GM19468 (cell line): Measurements from ENCODE around the gene ANKRD11.
"Not testable (repeated sequence)": the region's sequence is repeated elsewhere in the genome, so short reads cannot be mapped to it uniquely, and the experiment has no call there.

ENCODE experiments used
- ATAC-seq: cut with Tn5 transposase; IDR thresholded peaks from one replicate; pipeline ENCODE4 v1.9.1; 2021; ENCODE audit warnings: mild to moderate bottlenecking, moderate library complexity, moderate number of reproducible peaks; ENCODE audit not compliant: unreplicated experiment; ENCODE audit errors: extremely low read depth

The ANKRD11 gene

DNA sequence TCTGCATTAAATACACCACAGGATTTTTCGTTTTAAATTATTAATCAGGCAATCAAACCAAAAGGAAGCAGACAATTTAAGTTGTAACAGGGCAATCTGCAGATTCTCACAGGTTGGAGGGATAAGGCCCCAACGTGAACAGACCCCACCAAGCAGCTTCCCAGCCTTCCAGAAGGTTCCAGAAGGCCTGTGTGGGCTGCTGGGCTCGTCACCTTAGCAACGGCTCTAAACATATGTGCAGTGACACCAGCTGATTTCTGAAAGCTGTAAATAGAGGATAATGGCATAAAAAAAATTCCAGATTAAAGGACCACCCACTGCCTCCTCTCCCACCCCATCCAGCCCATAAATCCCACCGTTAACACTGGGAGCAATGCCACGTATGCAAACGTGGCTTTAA lies 149.1 kb downstream of the ANKRD11 start:
- no peak for ATAC-seq

DNA sequence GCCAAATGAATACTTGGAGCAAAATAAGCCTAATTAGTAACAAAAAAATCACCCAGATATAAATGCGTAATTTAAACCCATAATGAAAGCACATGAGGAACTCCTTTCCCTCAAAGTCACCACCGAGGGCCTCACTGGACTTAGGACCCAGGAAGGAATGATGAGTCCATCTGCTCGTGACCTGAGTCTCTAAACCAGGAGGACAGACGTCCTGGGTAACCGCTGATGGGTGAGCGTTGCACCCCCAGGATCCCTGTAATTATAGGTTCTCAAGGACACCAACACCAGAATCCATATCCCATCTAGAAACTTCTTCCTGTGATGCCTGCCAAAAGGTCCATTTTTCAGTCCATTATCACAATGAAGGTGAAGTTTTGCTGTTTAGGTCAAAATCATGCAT lies 151.5 kb downstream of the ANKRD11 start:
- no peak for ATAC-seq

DNA sequence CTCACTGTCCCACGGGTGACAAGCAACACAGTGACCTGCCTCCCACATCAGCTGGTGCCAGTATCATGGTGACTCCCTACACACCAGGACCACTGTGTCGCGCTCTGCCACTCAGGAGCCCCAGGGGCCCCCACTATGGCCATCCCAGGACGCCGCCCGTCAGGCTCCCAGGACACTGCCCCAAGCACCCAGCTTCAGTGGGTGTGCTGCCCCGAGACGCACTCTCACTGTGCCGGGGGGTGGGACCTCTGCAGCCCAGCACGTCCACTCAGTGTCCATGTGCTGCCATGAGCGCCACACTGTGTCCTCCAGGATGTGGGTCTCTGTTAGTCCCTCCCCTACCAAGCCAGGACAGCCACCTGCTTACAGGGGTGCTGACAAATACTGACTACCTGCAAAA lies 152.4 kb downstream of the ANKRD11 start:
- ATAC-seq = no peak

GRCh38 chr16:89335803-89336485 lies 154.4 kb downstream of the ANKRD11 start:
- no peak for ATAC-seq

DNA sequence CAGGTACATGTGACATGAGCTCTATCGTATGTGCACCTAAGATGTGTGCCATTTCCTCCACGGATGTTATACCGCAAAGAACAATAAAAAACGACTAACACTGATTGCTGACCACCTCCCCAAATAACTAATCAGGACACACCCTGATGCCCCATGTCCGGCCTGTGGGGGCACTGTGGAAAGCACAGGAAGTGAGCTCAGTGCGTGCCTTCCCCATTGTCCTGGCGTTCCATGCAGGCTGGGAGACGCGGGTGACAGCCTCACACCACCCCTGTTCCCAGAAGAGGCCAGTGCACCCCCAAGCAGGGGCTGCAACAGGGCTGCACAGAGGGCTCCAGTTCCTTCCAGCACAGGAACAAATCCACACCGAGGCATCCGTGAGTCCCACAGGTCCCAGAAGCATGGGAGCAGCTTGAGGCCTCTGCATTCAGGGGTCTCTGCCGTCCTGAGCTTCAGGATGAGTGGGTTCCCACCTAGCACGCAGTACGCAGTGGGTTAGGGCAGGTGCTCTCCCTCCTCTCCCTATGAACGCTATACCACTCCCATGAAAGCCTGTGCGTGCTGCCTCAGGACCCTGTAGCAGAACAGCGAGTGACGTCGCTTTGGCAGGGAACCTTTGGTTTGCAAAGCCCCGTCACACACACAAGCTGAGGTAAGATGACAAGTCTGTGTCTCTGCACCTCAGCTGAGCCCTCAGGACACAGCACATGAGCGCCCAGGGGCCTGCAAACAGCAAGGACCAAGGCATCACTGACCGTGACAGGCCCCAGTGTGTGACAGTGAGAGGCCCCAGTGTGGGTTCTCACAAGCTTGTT lies 155.2 kb downstream of the ANKRD11 start:
- ATAC-seq = no peak

DNA sequence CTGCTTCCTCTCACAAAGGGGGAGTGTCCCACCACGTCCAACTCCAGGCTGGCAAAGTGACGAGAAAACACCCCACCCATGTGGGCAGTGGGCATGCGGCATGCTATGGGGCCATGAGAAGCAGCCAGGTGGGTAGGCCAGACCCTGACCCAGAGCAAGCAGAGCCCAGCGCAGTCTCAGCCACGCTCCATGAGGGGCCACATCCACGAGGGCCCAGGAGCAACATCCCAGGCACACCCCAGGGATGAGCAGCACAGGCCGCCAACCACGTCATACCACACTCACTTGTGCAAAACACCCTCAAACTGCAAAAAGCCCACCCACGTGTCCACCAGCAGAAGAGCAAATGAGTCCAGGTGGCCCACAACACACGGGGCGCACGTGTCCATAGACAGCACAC lies 155.9 kb downstream of the ANKRD11 start:
- ATAC-seq = no peak

GRCh38 chr16:89334050-89334449 lies 156.3 kb downstream of the ANKRD11 start:
- ATAC-seq = no peak

GRCh38 chr16:89333401-89334001 lies 156.9 kb downstream of the ANKRD11 start:
- ATAC-seq = not testable (repeated sequence)

GRCh38 chr16:89332902-89333245 lies 157.5 kb downstream of the ANKRD11 start:
- no peak for ATAC-seq

- no peak for ATAC-seq
Measured at GRCh38 chr16:89332243-89332901, 158.0 kb downstream of the ANKRD11 start.

DNA sequence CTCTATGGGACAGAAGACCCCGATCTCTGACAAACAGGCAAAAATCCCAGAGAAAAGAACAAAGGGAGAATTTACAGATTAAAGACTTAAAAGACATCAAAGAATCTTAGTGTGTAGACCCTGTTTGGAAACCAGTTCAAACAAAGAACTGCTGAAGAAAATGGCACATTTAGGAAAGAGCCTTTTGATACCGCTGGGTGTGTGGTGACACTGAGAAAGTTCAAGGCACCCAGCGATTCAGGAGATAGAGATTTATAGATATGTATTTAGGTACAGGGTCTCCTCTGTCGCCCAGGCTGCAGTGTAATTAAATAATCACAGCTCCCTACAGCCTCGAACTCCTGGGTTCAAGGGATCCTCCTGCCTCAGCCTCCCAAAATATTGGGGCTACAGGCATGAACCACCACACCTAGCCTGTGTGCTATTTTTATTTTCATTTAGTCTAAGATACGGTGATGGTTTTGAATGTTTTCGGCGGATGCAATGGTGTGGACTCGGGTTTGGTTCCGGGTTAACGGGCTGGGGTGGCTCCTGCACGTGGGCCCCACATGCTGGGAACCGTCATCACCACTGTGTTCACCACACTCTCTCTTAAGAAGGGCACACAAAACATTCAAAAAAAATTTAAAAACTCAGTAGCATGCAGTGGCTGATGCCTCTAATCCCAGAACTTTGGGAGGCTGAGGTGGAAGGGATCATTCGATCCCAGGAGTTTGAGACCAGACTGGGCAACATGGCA lies 158.8 kb downstream of the ANKRD11 start:
- no peak for ATAC-seq

DNA sequence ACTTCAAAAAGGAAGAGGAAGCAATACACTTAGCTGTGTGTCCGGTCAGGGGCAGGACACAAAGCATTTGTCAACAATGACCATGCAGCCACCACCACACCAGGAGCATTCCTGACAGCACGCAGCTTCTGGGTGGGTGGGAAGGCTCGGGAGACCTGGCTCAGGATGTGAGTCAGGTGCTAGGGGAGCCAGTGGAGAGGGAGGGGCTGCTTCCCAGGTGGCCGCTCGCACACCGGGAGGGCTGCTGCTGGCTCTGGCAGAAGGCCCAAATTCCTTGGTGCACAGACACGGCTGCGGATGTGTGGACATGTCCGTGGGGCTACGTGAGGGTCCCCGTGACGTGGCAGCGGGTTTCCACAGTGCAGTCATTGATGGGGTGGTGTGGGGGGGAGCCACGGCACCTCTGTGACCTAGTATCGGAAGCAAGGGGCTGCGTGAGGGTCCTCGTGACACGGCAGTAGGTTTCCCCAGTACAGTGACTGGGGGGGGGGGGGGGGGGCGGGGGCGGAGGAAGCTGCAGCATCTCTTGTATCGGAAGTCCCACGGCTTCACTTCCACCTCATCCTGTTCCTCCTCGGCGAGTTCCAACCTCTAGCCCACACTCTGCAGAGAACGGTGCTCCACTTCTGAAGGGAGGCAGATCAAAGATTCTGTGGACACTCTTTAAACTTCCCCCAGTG lies 160.0 kb downstream of the ANKRD11 start:
- ATAC-seq = no peak

- not testable (repeated sequence) for ATAC-seq
Measured at GRCh38 chr16:89329830-89330176, 160.6 kb downstream of the ANKRD11 start.

DNA sequence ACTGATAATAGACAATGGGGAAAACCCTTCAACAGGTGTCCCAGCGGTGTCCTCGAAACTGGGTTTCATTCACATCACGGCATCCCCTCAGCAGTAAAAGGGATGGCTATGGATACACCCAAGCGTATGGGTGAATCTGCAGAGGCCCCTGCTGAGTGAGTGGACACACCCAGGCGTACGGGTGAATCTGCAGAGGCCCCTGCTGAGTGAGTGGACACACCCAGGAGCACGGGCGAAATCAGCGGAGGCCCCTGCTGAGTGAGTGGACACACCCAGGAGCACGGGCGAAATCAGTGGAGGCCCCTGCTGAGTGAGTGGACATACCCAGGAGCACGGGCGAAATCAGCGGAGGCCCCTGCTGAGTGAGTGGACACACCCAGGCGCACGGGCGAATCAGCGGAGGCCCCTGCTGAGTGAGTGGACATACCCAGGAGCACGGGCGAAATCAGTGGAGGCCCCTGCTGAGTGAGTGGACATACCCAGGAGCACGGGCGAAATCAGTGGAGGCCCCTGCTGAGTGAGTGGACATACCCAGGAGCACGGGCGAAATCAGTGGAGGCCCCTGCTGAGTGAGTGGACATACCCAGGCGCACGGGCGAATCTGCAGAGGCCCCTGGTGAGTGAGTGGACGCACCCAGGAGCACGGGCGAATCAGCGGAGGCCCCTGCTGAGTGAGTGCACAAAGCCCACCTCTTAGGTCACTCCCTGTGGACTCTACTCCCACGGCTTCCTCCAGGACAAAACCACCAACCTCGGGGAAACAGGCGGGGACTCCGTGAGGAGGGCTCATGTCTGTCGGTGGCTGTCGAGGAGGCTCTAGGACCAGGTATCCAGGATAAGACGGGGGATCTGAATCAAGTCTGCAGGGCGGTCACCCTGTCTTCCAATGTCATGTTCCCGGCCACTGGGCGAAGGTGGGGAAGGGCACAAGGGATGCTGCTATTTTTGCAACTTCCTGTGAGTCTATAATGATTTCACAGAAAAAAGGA lies 161.7 kb downstream of the ANKRD11 start:
- not testable (repeated sequence) for ATAC-seq

DNA sequence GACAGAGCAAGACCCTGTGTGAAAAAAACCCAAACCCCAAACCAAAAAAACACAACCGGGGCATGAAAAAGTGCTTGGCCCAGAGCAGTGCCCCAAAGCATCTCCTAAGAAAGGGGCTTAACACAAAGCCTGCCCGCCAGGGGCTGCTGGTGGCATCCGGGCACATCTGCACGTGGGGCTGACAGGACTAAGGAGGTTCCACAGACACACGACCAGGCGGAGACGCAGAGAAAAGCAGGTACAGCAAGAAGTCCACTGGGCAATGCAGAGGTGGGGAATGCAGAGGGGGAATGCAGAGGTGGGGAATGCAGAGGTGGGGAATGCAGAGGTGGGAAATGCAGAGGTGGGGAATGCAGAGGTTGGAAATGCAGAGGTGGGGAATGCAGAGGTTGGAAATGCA lies 163.6 kb downstream of the ANKRD11 start:
- ATAC-seq = no peak

GRCh38 chr16:89325861-89326471 lies 164.4 kb downstream of the ANKRD11 start:
- no peak for ATAC-seq

DNA sequence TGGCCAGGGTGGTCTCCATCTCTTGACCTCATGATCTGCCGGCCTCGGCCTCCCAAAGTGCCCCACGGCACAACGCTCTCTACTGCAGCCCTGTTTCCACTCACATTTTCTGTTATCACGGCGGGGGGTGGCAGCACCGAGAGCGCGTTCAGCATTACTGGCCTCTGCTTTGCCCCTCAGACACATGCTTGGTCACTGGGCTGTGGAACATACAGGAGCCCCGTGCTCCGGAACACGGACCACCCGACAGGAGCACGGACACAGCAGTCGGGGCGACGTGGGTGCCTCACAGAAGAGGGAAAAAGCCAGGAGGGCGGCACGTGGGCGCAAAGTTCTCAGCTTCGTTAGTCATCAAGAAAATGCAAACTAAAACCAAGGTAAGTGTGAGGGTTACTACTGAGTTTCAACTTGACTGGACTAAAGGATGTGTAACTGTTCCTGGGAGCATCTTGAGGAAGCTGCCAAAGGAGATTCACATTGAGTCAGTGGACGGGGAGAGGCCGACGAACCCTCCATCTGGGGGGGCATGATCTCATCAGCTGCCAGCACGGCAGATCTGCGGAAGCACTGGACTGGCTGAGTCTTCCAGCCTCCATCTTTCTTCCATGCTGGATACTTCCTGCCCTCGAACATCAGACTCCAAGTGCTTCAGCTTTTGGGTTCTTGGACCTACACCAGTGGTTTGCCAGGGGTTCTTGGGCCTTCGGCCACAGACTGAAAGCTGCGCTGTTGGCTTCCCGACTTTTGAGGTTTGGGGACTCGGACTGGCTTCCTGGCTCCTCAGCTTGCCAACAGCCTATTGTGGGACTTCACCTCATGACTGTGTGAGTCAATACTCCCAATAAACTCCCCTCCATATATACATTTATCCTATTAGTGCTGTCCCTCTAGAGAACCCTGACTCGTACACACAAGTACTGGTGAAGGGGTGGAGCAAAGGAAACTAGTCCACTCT lies 166.0 kb downstream of the ANKRD11 start:
- no peak for ATAC-seq
